Endothelial cell (in vitro differentiated cells): ENCODE measurements around the gene RPL36A. TPM values are rescaled to one million over a fixed set of nuclear protein-coding genes. Genes with fewer than 3 reads are reported as not detected.

ENCODE experiments used
- DNase-seq: peaks from one replicate; pipeline ENCODE4 v3.0.0; 2021; ENCODE audit warnings: low spot score
- H3K27ac Mint-ChIP-seq: one replicate; pipeline ENCODE4 v1.8.0; 2021; ENCODE audit warnings: mixed read lengths, inconsistent platforms; ENCODE audit not compliant: unreplicated experiment
- H3K27me3 Mint-ChIP-seq: one replicate; pipeline ENCODE4 v1.8.0; 2021; ENCODE audit warnings: mild to moderate bottlenecking, moderate library complexity, mixed read lengths, inconsistent platforms; ENCODE audit not compliant: unreplicated experiment
- H3K36me3 Mint-ChIP-seq: one replicate; pipeline ENCODE4 v1.8.0; 2021; ENCODE audit warnings: mild to moderate bottlenecking, low read depth, mixed read lengths, inconsistent platforms; ENCODE audit not compliant: unreplicated experiment
- H3K4me1 Mint-ChIP-seq: one replicate; pipeline ENCODE4 v1.8.0; 2021; ENCODE audit warnings: mild to moderate bottlenecking, mixed read lengths, inconsistent platforms; ENCODE audit not compliant: unreplicated experiment
- H3K4me3 Mint-ChIP-seq: one replicate; pipeline ENCODE4 v1.8.0; 2021; ENCODE audit warnings: mild to moderate bottlenecking, mixed read lengths, inconsistent platforms; ENCODE audit not compliant: unreplicated experiment
- H3K9me3 Mint-ChIP-seq: one replicate; pipeline ENCODE4 v1.8.0; 2021; ENCODE audit warnings: mixed read lengths, inconsistent platforms; ENCODE audit not compliant: unreplicated experiment
- total RNA-seq: library from RNA; stranded (reverse); fragmentation: NEBNext Ultra II Directional; extraction: Animal tissue kit (Norgen Biotek cat#: 25700); gene quantifications from one replicate; pipeline ENCODE4 v1.2.1, GENCODE V29; 2021; ENCODE audit not compliant: unreplicated experiment
- TF ChIP-seq, protein P1 (sequence below): fragments of 200-600 bp; sonication (generic); IDR thresholded peaks from one replicate; pipeline ENCODE4 v1.5.0; 2021; ENCODE audit warnings: antibody characterized with exemption; ENCODE audit not compliant: unreplicated experiment

The RPL36A gene
- total RNA-seq, 1 donor from 2014 or later: 225 TPM

DNA sequence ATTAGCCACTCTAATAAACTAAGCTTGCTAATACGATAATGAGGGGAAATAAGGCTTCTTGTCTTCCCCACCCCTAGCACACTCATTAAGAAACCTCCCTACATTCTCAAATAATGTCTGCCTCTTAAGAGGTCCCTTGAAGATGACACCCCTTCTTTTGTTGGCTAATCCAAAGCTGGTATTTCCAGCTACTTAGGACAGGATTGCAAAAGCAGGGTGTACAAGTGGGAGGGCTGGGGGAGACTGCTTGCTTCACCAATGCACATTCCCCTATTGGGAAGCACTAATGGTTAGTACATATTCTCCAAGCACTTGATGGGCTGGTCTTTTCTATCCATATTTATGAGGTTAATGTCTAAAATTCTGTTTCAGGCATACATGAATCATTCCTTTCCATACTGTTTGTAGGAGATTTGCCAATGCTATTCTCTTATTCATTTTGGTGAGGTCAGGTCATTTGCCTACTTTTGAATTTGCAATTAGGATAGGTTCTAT is 25.5 kb upstream of the RPL36A start:
- Mint-ChIP-seq H3K36me3 (no peaks in the 10 kb centered on the region), H3K9me3 (no peaks in the 10 kb centered on the region), H3K27ac (no peak overlapping the region), H3K27me3 (no peaks in the 10 kb centered on the region), H3K4me1 (peaks cover 8% of the 10 kb centered on the region), H3K4me3 (no peak overlapping the region)
- TF ChIP-seq, protein P1, sequence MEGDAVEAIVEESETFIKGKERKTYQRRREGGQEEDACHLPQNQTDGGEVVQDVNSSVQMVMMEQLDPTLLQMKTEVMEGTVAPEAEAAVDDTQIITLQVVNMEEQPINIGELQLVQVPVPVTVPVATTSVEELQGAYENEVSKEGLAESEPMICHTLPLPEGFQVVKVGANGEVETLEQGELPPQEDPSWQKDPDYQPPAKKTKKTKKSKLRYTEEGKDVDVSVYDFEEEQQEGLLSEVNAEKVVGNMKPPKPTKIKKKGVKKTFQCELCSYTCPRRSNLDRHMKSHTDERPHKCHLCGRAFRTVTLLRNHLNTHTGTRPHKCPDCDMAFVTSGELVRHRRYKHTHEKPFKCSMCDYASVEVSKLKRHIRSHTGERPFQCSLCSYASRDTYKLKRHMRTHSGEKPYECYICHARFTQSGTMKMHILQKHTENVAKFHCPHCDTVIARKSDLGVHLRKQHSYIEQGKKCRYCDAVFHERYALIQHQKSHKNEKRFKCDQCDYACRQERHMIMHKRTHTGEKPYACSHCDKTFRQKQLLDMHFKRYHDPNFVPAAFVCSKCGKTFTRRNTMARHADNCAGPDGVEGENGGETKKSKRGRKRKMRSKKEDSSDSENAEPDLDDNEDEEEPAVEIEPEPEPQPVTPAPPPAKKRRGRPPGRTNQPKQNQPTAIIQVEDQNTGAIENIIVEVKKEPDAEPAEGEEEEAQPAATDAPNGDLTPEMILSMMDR: no peak
- no peak for DNase-seq

DNA sequence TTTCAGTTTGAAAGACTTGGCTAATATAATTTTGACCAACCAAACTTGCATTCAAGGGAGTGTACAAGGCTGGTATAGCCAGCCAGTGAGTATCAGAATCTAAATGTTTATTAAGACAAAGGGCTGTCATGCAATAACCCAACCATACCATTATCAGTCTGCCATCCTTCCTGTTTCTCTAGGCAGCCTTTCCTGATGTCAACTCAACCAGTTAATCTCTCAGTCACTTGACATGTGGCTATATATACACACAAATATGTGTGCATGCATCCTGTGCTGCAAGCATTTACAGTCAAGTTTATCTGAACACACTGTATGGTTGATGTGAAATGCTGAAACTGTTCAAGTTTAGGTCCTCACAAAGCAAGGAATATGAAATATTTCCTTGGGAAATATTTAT is 22.0 kb upstream of the RPL36A start:
- Mint-ChIP-seq H3K9me3 (no peaks in the 10 kb centered on the region), H3K36me3 (no peaks in the 10 kb centered on the region), H3K27ac (no peak overlapping the region), H3K4me1 (peaks cover 8% of the 10 kb centered on the region), H3K4me3 (no peak overlapping the region), H3K27me3 (no peaks in the 10 kb centered on the region)
- TF ChIP-seq, protein P1: no peak
- no peak for DNase-seq

DNA sequence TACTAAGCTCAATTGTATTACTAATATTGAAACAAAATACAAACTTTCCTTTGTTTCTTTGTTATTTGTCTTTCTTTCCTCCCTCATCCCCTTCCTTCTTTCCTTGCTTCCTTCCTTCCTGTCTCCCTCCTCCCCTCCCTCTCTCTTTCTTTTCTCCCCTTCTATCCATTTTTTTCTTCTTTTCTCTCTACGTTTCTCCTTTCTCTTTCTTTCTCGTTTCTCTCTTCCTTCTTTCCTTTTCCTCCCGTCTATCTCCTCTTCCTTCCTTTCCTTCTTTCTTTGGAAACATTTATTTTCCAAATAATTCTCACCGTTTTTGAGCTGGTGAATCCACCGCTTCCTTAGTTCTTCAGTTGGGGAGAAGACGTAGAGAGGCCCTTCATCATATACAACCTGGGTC is 21.1 kb upstream of the RPL36A start:
- TF ChIP-seq, protein P1: no peak
- Mint-ChIP-seq H3K9me3 (no peaks in the 10 kb centered on the region), H3K36me3 (no peaks in the 10 kb centered on the region), H3K27ac (no peak overlapping the region), H3K4me3 (no peak overlapping the region), H3K27me3 (no peaks in the 10 kb centered on the region), H3K4me1 (peaks cover 8% of the 10 kb centered on the region)
- no peak for DNase-seq

DNA sequence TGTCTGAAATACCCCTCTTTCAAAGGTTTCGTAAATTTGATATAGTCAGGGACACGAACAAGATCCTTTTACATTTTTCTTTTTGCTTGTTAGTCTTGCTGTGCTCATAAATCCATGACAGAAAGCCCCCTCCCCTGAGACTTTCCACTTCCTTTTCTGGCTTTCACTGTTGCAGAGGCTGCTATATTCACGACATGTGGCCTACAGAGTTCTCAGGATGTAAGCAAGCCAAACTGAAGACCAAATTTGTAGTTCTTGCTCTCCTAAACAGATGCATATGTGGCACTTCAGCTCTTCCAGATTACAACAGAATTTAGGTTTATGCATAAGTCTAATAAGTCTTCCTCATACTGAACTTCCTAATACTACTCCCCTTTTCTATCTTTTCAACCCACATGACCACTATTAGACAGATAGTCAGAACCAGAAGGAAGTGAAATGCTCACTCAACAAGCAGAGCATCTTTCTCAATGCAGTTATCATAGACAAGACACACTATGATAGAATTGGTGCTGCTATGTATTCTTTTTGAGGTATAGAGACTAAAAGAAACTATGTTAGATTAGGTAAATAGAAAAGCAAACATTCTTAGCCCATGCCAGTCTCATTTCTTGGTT is 19.8 kb upstream of the RPL36A start:
- TF ChIP-seq, protein P1: no peak
- H3K27me3 Mint-ChIP-seq: no peaks in the 10 kb centered on the region

DNA sequence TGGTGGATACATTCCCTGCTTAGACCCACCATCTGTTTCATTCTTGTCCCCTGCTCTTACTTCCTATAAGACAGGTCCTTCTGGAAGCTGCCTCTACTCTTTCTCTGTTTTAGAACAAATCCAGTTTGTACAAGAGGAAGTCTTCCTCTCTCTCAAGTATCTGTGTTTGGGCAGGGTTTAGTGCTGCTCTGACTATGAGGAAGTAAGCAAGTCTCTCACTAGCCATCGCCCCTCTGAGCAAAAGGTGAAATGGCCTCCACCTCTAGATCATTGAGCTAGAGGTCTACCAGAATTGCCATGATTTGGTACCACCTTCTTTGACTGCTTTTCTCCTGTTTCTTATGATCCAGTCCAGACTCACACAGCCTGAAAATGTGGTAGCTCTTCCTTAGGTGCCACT is 13.3 kb upstream of the RPL36A start:
- TF ChIP-seq, protein P1: no peak
- H3K4me3 Mint-ChIP-seq: no peak overlapping the region
- H3K27ac Mint-ChIP-seq: no peak overlapping the region
- H3K27me3 Mint-ChIP-seq: peaks cover 4% of the 10 kb centered on the region
- H3K4me1 Mint-ChIP-seq: peaks cover 6% of the 10 kb centered on the region
- DNase-seq: no peak
- no peaks in the 10 kb centered on the region for H3K9me3 Mint-ChIP-seq
- H3K36me3 Mint-ChIP-seq: no peaks in the 10 kb centered on the region

More for the DNA sequence above, 19.8 kb upstream of the RPL36A start:
- Mint-ChIP-seq H3K4me3 (no peak overlapping the region), H3K27ac (peak overlapping the region; percentile 57), H3K9me3 (no peaks in the 10 kb centered on the region), H3K4me1 (peaks cover 8% of the 10 kb centered on the region), H3K36me3 (no peaks in the 10 kb centered on the region)
- DNase-seq: no peak
